ENCODE measurements around the gene WNT6. TPM values are rescaled to one million over a fixed set of nuclear protein-coding genes. Genes with fewer than 3 reads are reported as not detected.

Gene WNT6
- total RNA-seq, 6 experiments from 2014 or later = 0.25 TPM; not detected in 5

DNA sequence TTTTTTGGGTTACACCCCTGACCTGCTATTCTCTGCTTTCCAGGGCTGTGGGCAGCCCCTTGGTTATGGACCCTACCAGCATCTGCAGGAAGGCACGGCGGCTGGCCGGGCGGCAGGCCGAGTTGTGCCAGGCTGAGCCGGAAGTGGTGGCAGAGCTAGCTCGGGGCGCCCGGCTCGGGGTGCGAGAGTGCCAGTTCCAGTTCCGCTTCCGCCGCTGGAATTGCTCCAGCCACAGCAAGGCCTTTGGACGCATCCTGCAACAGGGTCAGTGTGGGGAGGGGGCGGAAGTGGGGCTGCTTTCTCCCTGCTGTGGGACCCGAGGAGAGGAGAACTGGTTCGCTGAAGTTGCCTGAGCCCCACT, 11.4 kb downstream of the WNT6 start:
- no peak overlapping the region for H3K27ac ChIP-seq
- H3K4me3 ChIP-seq = no peak overlapping the region
- H3K4me1 ChIP-seq = peaks cover 0 to 7% (median 0%) of the 10 kb centered on the region in 4 donors
- H3K36me3 ChIP-seq = no peaks in the 10 kb centered on the region
- intact Hi-C loops (cut with DNase I) = no loop called here
- WGBS (ENCODE audit: insufficient coverage, low coverage, low lambda C conversion rate, missing lambda C conversion rate) = 6% methylated on average over 13 of the region's 18 CpGs
- TF ChIP-seq, protein P1, sequence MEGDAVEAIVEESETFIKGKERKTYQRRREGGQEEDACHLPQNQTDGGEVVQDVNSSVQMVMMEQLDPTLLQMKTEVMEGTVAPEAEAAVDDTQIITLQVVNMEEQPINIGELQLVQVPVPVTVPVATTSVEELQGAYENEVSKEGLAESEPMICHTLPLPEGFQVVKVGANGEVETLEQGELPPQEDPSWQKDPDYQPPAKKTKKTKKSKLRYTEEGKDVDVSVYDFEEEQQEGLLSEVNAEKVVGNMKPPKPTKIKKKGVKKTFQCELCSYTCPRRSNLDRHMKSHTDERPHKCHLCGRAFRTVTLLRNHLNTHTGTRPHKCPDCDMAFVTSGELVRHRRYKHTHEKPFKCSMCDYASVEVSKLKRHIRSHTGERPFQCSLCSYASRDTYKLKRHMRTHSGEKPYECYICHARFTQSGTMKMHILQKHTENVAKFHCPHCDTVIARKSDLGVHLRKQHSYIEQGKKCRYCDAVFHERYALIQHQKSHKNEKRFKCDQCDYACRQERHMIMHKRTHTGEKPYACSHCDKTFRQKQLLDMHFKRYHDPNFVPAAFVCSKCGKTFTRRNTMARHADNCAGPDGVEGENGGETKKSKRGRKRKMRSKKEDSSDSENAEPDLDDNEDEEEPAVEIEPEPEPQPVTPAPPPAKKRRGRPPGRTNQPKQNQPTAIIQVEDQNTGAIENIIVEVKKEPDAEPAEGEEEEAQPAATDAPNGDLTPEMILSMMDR (IDR thresholded peaks at IDR 0.05) = no peak
- TF ChIP-seq POLR2A (IDR thresholded peaks at IDR 0.05) = no peak
- H3K9me3 ChIP-seq = no peaks in the 10 kb centered on the region
- H3K27me3 ChIP-seq = peaks cover 0 to 18% of the 10 kb centered on the region in 2 donors
- no peak for DNase-seq
- no peak for ATAC-seq

DNA sequence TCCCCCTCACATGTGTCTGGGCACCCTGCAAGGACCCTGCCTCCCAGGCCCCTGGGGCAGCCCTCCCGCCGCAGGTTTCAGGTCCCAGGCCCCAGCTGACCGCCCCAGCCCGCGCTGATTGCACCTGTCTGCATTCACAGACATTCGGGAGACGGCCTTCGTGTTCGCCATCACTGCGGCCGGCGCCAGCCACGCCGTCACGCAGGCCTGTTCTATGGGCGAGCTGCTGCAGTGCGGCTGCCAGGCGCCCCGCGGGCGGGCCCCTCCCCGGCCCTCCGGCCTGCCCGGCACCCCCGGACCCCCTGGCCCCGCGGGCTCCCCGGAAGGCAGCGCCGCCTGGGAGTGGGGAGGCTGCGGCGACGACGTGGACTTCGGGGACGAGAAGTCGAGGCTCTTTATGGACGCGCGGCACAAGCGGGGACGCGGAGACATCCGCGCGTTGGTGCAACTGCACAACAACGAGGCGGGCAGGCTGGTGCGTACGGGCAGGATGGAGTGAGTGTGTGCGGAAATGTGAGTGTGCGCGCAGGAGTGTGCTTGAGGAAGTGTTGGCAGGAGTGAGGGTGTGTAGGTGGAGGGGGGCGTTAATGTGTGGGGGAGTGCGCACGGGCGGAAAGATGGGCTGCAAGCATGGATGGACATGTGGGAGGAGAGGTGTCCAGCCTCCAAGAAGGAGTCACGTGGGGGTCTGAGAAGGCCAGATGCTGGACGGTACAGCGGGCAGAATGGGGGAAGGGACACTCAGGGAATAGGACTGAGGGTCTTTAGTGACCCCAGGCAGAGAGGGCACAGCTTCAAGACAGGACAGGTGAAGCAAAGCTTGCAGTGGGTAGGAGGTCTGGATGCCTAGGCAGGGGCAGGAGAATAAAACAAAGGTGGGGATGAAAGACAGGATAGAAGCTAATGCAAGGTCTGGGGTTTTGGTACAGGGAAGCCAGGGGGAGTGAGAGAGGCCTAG, 12.0 kb downstream of the WNT6 start:
- H3K9me3 ChIP-seq = no peaks in the 10 kb centered on the region
- WGBS (ENCODE audit: insufficient coverage, low coverage, low lambda C conversion rate, missing lambda C conversion rate) = 10% methylated on average over 37 of the region's 60 CpGs
- no peak overlapping the region for H3K27ac ChIP-seq
- TF ChIP-seq POLR2A (IDR thresholded peaks at IDR 0.05) = no peak
- no peak for DNase-seq
- intact Hi-C loops (cut with DNase I) = no loop called here
- H3K4me1 ChIP-seq = peaks cover 0 to 7% (median 0%) of the 10 kb centered on the region in 4 donors
- ATAC-seq = no peak
- no peak overlapping the region for H3K4me3 ChIP-seq
- H3K36me3 ChIP-seq = no peaks in the 10 kb centered on the region
- H3K27me3 ChIP-seq = peaks cover 0 to 18% of the 10 kb centered on the region in 2 donors

DNA sequence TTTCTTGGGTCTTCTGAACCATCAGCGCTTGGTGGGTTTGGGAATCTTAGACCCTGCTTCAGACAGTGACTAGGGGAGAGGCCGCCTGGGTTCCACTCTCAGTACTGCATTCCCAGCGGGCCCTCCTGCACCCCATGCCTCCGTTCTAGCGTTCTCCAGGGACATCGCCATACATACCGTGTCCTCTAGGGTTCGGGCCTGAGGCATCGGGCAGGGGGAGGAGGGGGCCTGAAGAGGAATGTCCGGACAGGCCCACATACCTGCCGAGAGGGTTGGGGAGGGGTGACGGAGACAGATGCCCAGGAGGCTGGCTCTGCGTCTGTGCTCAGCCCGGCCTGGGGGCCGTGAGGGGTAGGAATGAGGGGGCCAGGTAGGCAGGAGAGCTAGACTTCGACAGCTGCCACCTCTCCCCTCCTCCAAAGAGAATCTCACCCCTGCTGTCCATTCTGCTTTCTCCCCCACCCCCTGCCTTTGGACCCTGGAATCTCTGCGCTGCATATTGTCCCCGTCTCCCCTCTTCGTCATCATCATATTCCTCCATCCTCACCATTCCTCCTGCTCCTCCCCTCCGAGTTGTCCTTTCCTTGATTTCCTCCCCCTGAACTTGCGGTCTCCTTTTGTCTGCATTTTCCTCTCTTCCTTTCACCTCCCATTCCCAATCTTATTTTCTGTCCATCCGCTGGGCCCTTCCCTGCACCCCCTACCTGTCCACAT, 13.2 kb downstream of the WNT6 start:
- peaks cover 0 to 7% (median 0%) of the 10 kb centered on the region in 4 donors for H3K4me1 ChIP-seq
- H3K27ac ChIP-seq = no peak overlapping the region
- DNase-seq (no peak), ATAC-seq (no peak)
- intact Hi-C loops (cut with DNase I) = no loop called here
- peaks cover 0 to 18% of the 10 kb centered on the region in 2 donors for H3K27me3 ChIP-seq
- no peaks in the 10 kb centered on the region for H3K36me3 ChIP-seq
- TF ChIP-seq POLR2A (IDR thresholded peaks at IDR 0.05) = no peak
- TF ChIP-seq, protein P1 (IDR thresholded peaks at IDR 0.05) = no peak
- 7% methylated on average over 11 of the region's 22 CpGs for WGBS (ENCODE audit: insufficient coverage, low coverage, low lambda C conversion rate, missing lambda C conversion rate)
- H3K9me3 ChIP-seq = no peaks in the 10 kb centered on the region
- H3K4me3 ChIP-seq = no peak overlapping the region

DNA sequence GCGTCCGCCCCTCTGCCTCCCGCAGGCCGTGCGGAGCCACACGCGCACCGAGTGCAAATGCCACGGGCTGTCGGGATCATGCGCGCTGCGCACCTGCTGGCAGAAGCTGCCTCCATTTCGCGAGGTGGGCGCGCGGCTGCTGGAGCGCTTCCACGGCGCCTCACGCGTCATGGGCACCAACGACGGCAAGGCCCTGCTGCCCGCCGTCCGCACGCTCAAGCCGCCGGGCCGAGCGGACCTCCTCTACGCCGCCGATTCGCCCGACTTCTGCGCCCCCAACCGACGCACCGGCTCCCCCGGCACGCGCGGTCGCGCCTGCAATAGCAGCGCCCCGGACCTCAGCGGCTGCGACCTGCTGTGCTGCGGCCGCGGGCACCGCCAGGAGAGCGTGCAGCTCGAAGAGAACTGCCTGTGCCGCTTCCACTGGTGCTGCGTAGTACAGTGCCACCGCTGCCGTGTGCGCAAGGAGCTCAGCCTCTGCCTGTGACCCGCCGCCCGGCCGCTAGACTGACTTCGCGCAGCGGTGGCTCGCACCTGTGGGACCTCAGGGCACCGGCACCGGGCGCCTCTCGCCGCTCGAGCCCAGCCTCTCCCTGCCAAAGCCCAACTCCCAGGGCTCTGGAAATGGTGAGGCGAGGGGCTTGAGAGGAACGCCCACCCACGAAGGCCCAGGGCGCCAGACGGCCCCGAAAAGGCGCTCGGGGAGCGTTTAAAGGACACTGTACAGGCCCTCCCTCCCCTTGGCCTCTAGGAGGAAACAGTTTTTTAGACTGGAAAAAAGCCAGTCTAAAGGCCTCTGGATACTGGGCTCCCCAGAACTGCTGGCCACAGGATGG, 14.0 kb downstream of the WNT6 start:
- DNase-seq (no peak), ATAC-seq (peak in 2 of 4 donors; percentile 8 to 23)
- intact Hi-C loops (cut with DNase I) = no loop called here
- no peaks in the 10 kb centered on the region for H3K36me3 ChIP-seq
- no peak overlapping the region for H3K27ac ChIP-seq
- H3K4me1 ChIP-seq = peaks cover 0 to 7% (median 0%) of the 10 kb centered on the region in 4 donors
- no peaks in the 10 kb centered on the region for H3K9me3 ChIP-seq
- H3K27me3 ChIP-seq = peaks cover 0 to 18% of the 10 kb centered on the region in 2 donors
- TF ChIP-seq, protein P1 (IDR thresholded peaks at IDR 0.05) = no peak
- no peak for TF ChIP-seq POLR2A (IDR thresholded peaks at IDR 0.05)
- 2% methylated on average over 13 of the region's 86 CpGs for WGBS (ENCODE audit: insufficient coverage, low coverage, low lambda C conversion rate, missing lambda C conversion rate)
- no peak overlapping the region for H3K4me3 ChIP-seq
